Hepatocyte (in vitro differentiated cells): ENCODE data around the gene CDK6. TPM values are rescaled to one million over a fixed set of nuclear protein-coding genes. Genes with fewer than 3 reads are reported as not detected.

Experiments
- DNase-seq: peaks from one replicate; pipeline ENCODE4 v3.0.0-alpha.2; 2016; ENCODE audit warnings: low spot score
- H2AFZ ChIP-seq: fragments of 200-600 bp; sonication (generic); 2 replicates; pipeline ENCODE4 v1.6.0; 2016; ENCODE audit warnings: antibody characterized with exemption, mild to moderate bottlenecking
- H3K27ac ChIP-seq: fragments of 200-600 bp; sonication (generic); 2 replicates; pipeline ENCODE4 v1.5.1; 2016; ENCODE audit warnings: mild to moderate bottlenecking
- H3K27me3 ChIP-seq: fragments of 200-600 bp; sonication (generic); 2 replicates; pipeline ENCODE4 v1.6.1; 2016
- H3K36me3 ChIP-seq: fragments of 200-600 bp; sonication (generic); replicated peaks from 2 replicates; pipeline ENCODE4 v1.5.1; 2016; ENCODE audit warnings: low read depth; ENCODE audit not compliant: insufficient read depth
- H3K4me1 ChIP-seq: fragments of 200-600 bp; sonication (generic); 2 replicates; pipeline ENCODE4 v1.5.1; 2016; ENCODE audit warnings: mild to moderate bottlenecking, moderate library complexity; ENCODE audit not compliant: insufficient read depth
- H3K4me2 ChIP-seq: fragments of 200-600 bp; sonication (generic); 2 replicates; pipeline ENCODE4 v1.6.0; 2016
- H3K4me3 ChIP-seq: fragments of 200-600 bp; sonication (generic); 2 replicates; pipeline ENCODE4 v1.5.1; 2016; ENCODE audit warnings: mild to moderate bottlenecking
- H3K79me2 ChIP-seq: fragments of 200-600 bp; sonication (generic); 2 replicates; pipeline ENCODE4 v1.6.0; 2017; ENCODE audit warnings: mild to moderate bottlenecking
- H3K9me2 ChIP-seq: fragments of 200-600 bp; sonication (generic); replicated peaks from 2 replicates; pipeline ENCODE4 v1.6.0; 2017; ENCODE audit warnings: mild to moderate bottlenecking; ENCODE audit not compliant: insufficient read depth
- H3K9me3 ChIP-seq: fragments of 200-600 bp; sonication (generic); 2 replicates; pipeline ENCODE4 v1.5.1; 2016; ENCODE audit warnings: low read depth, mild to moderate bottlenecking
- H4K20me1 ChIP-seq: fragments of 200-600 bp; sonication (generic); 2 replicates; pipeline ENCODE4 v1.6.0; 2016; ENCODE audit warnings: mild to moderate bottlenecking; ENCODE audit not compliant: insufficient read depth, poor library complexity, severe bottlenecking
- EZH2 ChIP-seq: fragments of 200-600 bp; sonication (generic); IDR thresholded peaks from 2 replicates; pipeline ENCODE4 v1.6.1; 2016; ENCODE audit warnings: antibody characterized with exemption, mild to moderate bottlenecking, borderline replicate concordance
- EZH2phosphoT487 ChIP-seq: fragments of 200-600 bp; sonication (generic); IDR thresholded peaks from one replicate; pipeline ENCODE4 v1.6.1; 2018; ENCODE audit warnings: antibody characterized with exemption, mild to moderate bottlenecking, low read depth, moderate library complexity; ENCODE audit not compliant: unreplicated experiment, severe bottlenecking
- WGBS: methylation state at CpG from one replicate; pipeline ENCODE4 v1.1.6; 2016; ENCODE audit warnings: low lambda C conversion rate; ENCODE audit errors: missing lambda C conversion rate; 5-methylcytosine and 5-hydroxymethylcytosine counted together
- polyA plus RNA-seq: library from polyadenylated mRNA; unstranded; fragments of >200 nt; fragmentation: Nextera tagmentation; extraction: Ambion mirVana; gene quantifications from 2 replicates; pipeline ENCODE4 v1.2.1, GENCODE V29; 2016
- total RNA-seq: library from RNA; depleted of rRNA; stranded (reverse); fragments of >200 nt; gene quantifications from 2 replicates; pipeline ENCODE4 v1.2.3, GENCODE V29; 2014
- TF ChIP-seq, protein P1 (sequence below): fragments of 200-600 bp; sonication (generic); IDR thresholded peaks from 2 replicates; pipeline ENCODE4 v1.5.1; 2016; ENCODE audit warnings: antibody characterized with exemption, mild to moderate bottlenecking; ENCODE audit not compliant: poor library complexity

CDK6 gene
- total and polyA plus RNA-seq, 2 experiments from 2014 or later, result 18.7 to 64.5 TPM

DNA sequence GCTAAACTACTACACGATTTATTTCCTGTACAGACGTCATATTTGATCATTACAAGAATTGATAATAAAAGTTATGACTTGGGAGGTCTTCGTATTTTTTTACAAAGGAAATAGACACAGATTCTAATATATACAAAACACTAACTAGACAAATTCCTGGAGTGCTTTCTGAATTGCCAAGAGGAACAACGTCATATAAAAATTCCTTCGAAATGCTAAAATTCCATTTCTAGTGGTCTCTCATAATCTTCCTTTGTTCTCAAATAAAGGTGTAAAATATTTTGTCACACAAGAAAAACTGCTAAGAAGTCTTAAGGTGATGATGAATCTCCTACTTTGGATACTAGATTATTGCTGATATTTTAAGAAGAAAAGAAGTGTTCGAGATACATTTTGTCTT, 85.4 kb downstream of the CDK6 start:
- peaks cover 79% of the 10 kb centered on the region for H3K79me2 ChIP-seq
- WGBS, result 75% methylated on average over 6 of the region's 6 CpGs
- H2AFZ ChIP-seq, result no peak overlapping the region
- DNase-seq, result no peak
- H3K27ac ChIP-seq, result peak overlapping the region; percentile 4
- H3K36me3 ChIP-seq, result no peaks in the 10 kb centered on the region
- H3K9me3 ChIP-seq, result no peaks in the 10 kb centered on the region
- no peaks in the 10 kb centered on the region for H4K20me1 ChIP-seq
- H3K4me3 ChIP-seq, result no peak overlapping the region
- H3K27me3 ChIP-seq, result no peaks in the 10 kb centered on the region
- no peaks in the 10 kb centered on the region for H3K9me2 ChIP-seq
- H3K4me1 ChIP-seq, result peaks cover 22% of the 10 kb centered on the region
- no peak overlapping the region for H3K4me2 ChIP-seq
- TF ChIP-seq EZH2phosphoT487 (no peak), EZH2 (no peak)
- TF ChIP-seq, protein P1, sequence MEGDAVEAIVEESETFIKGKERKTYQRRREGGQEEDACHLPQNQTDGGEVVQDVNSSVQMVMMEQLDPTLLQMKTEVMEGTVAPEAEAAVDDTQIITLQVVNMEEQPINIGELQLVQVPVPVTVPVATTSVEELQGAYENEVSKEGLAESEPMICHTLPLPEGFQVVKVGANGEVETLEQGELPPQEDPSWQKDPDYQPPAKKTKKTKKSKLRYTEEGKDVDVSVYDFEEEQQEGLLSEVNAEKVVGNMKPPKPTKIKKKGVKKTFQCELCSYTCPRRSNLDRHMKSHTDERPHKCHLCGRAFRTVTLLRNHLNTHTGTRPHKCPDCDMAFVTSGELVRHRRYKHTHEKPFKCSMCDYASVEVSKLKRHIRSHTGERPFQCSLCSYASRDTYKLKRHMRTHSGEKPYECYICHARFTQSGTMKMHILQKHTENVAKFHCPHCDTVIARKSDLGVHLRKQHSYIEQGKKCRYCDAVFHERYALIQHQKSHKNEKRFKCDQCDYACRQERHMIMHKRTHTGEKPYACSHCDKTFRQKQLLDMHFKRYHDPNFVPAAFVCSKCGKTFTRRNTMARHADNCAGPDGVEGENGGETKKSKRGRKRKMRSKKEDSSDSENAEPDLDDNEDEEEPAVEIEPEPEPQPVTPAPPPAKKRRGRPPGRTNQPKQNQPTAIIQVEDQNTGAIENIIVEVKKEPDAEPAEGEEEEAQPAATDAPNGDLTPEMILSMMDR, result no peak

DNA sequence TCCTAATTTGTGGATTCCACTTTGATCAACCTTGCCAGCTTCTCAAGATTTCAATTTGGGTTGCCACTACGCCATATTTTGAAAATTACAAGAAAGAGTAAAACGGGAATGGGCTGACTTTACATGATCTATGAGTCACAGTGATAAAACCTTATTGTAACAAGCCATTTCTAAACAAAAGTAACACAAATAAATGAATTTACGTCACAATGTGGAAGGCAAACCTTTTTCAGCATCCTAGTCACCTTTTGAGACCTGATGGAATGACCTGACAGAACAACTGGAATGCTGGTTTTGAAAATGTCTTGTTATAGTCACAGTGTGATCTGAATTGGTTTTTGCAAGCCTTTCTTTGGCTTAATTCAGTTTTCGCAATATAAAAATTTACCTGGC, 85.9 kb downstream of the CDK6 start:
- Histone ChIP-seq H3K27ac (no peak overlapping the region), H3K9me3 (no peaks in the 10 kb centered on the region), H3K9me2 (no peaks in the 10 kb centered on the region), H3K4me3 (no peak overlapping the region), H2AFZ (no peak overlapping the region), H3K4me2 (no peak overlapping the region), H4K20me1 (no peaks in the 10 kb centered on the region), H3K4me1 (peaks cover 22% of the 10 kb centered on the region), H3K27me3 (no peaks in the 10 kb centered on the region), H3K79me2 (peaks cover 79% of the 10 kb centered on the region), H3K36me3 (no peaks in the 10 kb centered on the region)
- no peak for DNase-seq
- WGBS, result 91% methylated on average over 4 of the region's 4 CpGs
- TF ChIP-seq, protein P1, result no peak
- TF ChIP-seq EZH2 (no peak), EZH2phosphoT487 (no peak)

DNA sequence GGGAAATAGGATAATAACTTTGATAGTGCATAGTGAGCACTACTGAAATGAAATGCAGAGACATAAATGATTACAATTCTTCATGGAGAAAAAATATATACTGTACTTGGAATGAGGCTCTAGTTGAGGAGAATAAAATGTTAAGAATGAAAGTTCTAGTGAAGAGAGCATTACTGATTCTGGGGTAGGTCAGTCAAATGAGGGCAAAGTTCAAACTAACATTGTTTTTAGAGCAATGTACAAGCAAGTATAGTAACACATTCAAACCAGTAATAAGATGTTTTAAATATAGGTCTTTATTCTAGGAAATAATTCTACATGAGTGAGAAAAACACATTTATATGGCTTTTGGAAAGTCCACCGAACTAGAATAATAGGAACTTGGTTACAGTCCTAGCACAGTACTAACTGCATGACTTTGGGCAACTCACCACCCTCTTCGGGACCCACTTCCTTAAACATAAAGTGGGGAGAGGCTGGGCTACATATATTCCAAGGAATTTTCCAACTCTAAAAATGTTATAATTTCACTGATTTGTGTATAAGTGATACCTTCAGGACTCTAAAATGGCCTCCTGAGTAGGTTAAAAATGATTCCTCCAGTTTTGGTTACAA, 86.4 kb downstream of the CDK6 start:
- no peak overlapping the region for H2AFZ ChIP-seq

More for the DNA sequence above, 86.4 kb downstream of the CDK6 start:
- Histone ChIP-seq H3K27me3 (no peaks in the 10 kb centered on the region), H3K4me3 (no peak overlapping the region), H3K4me2 (peak overlapping the region; percentile 9), H3K4me1 (peaks cover 22% of the 10 kb centered on the region), H3K36me3 (no peaks in the 10 kb centered on the region), H4K20me1 (no peaks in the 10 kb centered on the region), H3K27ac (peak overlapping the region; percentile 26), H3K9me2 (no peaks in the 10 kb centered on the region), H3K9me3 (no peaks in the 10 kb centered on the region), H3K79me2 (peaks cover 79% of the 10 kb centered on the region)
- WGBS, result 100% methylated on average over 2 of the region's 2 CpGs
- no peak for DNase-seq
- TF ChIP-seq, protein P1, result no peak
- no peak for TF ChIP-seq EZH2
- TF ChIP-seq EZH2phosphoT487, result no peak
